ENCODE measurements around the gene OR4Q2.
"Not testable (repeated sequence)": the region's sequence is repeated elsewhere in the genome, so short reads cannot be mapped to it uniquely, and the experiment has no call there.

OR4Q2 gene

GRCh38 chr14:20001863-20002262 is at the start of gene OR4Q2:
TSS of gene OR4Q2 (plus strand) at chr14:20002163.
- in situ Hi-C loops (cut with MboI; ENCODE audit: low sequenced_read_pairs): no loop called here

GRCh38 chr14:19969735-19970134 is 32.2 kb upstream of the OR4Q2 start:
- in situ Hi-C loops (cut with MboI; ENCODE audit: low sequenced_read_pairs): not testable (repeated sequence)

GRCh38 chr14:19974844-19975243 is 27.1 kb upstream of the OR4Q2 start:
- in situ Hi-C loops (cut with MboI; ENCODE audit: low sequenced_read_pairs): no loop called here

- in situ Hi-C loops (cut with MboI; ENCODE audit: low sequenced_read_pairs): no loop called here
Observed at GRCh38 chr14:19975291-19975690, 26.7 kb upstream of the OR4Q2 start, which contains the start of gene OR4K15. TSS of gene OR4K15 (plus strand) at chr14:19975591. CDS start at chr14:19975591, 0 bp downstream.

GRCh38 chr14:19993438-19993837 is 8.5 kb upstream of the OR4Q2 start:
- in situ Hi-C loops (cut with MboI; ENCODE audit: low sequenced_read_pairs): no loop called here

GRCh38 chr14:20002319-20002718 is 356 bp downstream of the OR4Q2 start:
- in situ Hi-C loops (cut with MboI; ENCODE audit: low sequenced_read_pairs): no loop called here

GRCh38 chr14:20008156-20008555 is 6.2 kb downstream of the OR4Q2 start:
- in situ Hi-C loops (cut with MboI; ENCODE audit: low sequenced_read_pairs): no loop called here

GRCh38 chr14:20019257-20019865 is 17.4 kb downstream of the OR4Q2 start, which contains the start of gene OR4K14:
TSS of gene OR4K14 (minus strand) at chr14:20019307. CDS start at chr14:20015193, 4,114 bp downstream.
- in situ Hi-C loops (cut with MboI; ENCODE audit: low sequenced_read_pairs): no loop called here

- in situ Hi-C loops (cut with MboI; ENCODE audit: low sequenced_read_pairs): no loop called here
Observed at GRCh38 chr14:20031058-20031457, 29.1 kb downstream of the OR4Q2 start.

- in situ Hi-C loops (cut with MboI; ENCODE audit: low sequenced_read_pairs): no loop called here
Observed at GRCh38 chr14:20035449-20035848, 33.5 kb downstream of the OR4Q2 start.

GRCh38 chr14:20035938-20036337 is 34.0 kb downstream of the OR4Q2 start, which contains the start of gene OR4K13:
TSS of gene OR4K13 (minus strand) at chr14:20036038. CDS start at chr14:20034758, 1,280 bp downstream.
- in situ Hi-C loops (cut with MboI; ENCODE audit: low sequenced_read_pairs): no loop called here

GRCh38 chr14:20044243-20044642 is 42.3 kb downstream of the OR4Q2 start:
- in situ Hi-C loops (cut with MboI; ENCODE audit: low sequenced_read_pairs): no loop called here

- in situ Hi-C loops (cut with MboI; ENCODE audit: low sequenced_read_pairs): no loop called here
Observed at GRCh38 chr14:20048202-20048601, 46.2 kb downstream of the OR4Q2 start.
